GM12878 (cell line): ENCODE measurements around the gene CES4A. TPM values are rescaled to one million over a fixed set of nuclear protein-coding genes. Genes with fewer than 3 reads are reported as not detected.

Experiments
- ATAC-seq: fragments of 200-7000 bp; cut with Tn5 transposase; 3 replicates; pipeline ENCODE4 v1.9.1; 2020; ENCODE audit warnings: mild to moderate bottlenecking, moderate library complexity
- BruUV-seq: library from RNA; stranded (reverse); fragments of 400-500 nt; replicated peaks from 2 replicates; lab custom pipeline; 2021; lab: Mats Ljungman, UMichigan
- CTCF ChIA-PET: fragments of 300-600 bp; sonication (Branson Sonifier 250); formaldehyde crosslinking; extraction: SDS; loops from one replicate; lab custom pipeline; 2021; ENCODE audit warnings: inconsistent platforms; lab: Yijun Ruan, JAX
- POLR2A ChIA-PET: fragments of 350-600 bp; formaldehyde crosslinking; extraction: SDS; loops from one replicate; lab custom pipeline; 2021; ENCODE audit warnings: inconsistent platforms; lab: Charles Lee
- RAD21 ChIA-PET: fragments of 300-600 bp; sonication (Branson Sonifier 250); formaldehyde crosslinking; loops from one replicate; lab custom pipeline; 2023; ENCODE audit warnings: antibody characterized with exemption; ENCODE audit not compliant: unreplicated experiment; lab: Charles Lee
- SMC1A ChIA-PET: fragments of 300-600 bp; sonication (Branson Sonifier 250); formaldehyde crosslinking; loops from one replicate; lab custom pipeline; 2023; ENCODE audit not compliant: unreplicated experiment, uncharacterized antibody; lab: Charles Lee
- DNase-seq: peaks from one replicate; pipeline ENCODE4 v3.0.0-alpha.2; 2011; ENCODE audit warnings: low read depth, low spot score
- FAIRE-seq: peaks from 3 replicates; lab custom pipeline; 2011; peaks lifted over from hg19 to GRCh38; lab: Jason Lieb, UNC
- H2AFZ ChIP-seq: 2 replicates; pipeline ENCODE4 v1.6.0; 2011; ENCODE audit warnings: low read depth, low read length, control low read depth; ENCODE audit not compliant: control insufficient read depth
- H3K27ac ChIP-seq: 2 replicates; pipeline ENCODE4 v1.5.1; 2011; ENCODE audit warnings: control low read depth; ENCODE audit not compliant: control insufficient read depth, insufficient read depth
- H3K27me3 ChIP-seq, 2 experiments: replicated peaks in 1 of 2; 2 replicates each; pipeline versions ENCODE4 v1.6.0 to v1.6.1; 2011; ENCODE audit warnings: low read length in 1 of 2; ENCODE audit not compliant: control insufficient read depth in 2 of 2, insufficient read depth in 2 of 2
- H3K36me3 ChIP-seq, 2 experiments: 2 replicates each; pipeline ENCODE4 v1.5.1; 2011; ENCODE audit warnings: low read length in 1 of 2; ENCODE audit not compliant: control insufficient read depth in 2 of 2, insufficient read depth in 2 of 2
- H3K4me1 ChIP-seq: 2 replicates; pipeline ENCODE4 v1.6.1; 2011; ENCODE audit warnings: mild to moderate bottlenecking, low read length, moderate library complexity, mixed read lengths; ENCODE audit not compliant: control insufficient read depth, insufficient read depth
- H3K4me2 ChIP-seq: 2 replicates; pipeline ENCODE4 v1.6.0; 2011; ENCODE audit warnings: control low read depth; ENCODE audit not compliant: control insufficient read depth, insufficient read depth
- H3K4me3 ChIP-seq: fragments of 200-600 bp; sonication (generic); 2 replicates; pipeline ENCODE4 v1.5.1; 2016
- H3K79me2 ChIP-seq: 2 replicates; pipeline ENCODE4 v1.6.0; 2011; ENCODE audit warnings: low read length; ENCODE audit not compliant: control insufficient read depth, insufficient read depth
- H3K9ac ChIP-seq: 2 replicates; pipeline ENCODE4 v1.8.0; 2011; ENCODE audit warnings: low read length, control low read depth, mixed read lengths; ENCODE audit not compliant: control insufficient read depth, insufficient read depth
- H3K9me3 ChIP-seq: replicated peaks from 3 replicates; pipeline ENCODE4 v1.5.1; 2011; ENCODE audit warnings: mild to moderate bottlenecking, low read length; ENCODE audit not compliant: control insufficient read depth, insufficient read depth
- H4K20me1 ChIP-seq: 2 replicates; pipeline ENCODE4 v1.6.0; 2011; ENCODE audit not compliant: control insufficient read depth, insufficient read depth
- EED ChIP-seq: sonication (generic); IDR thresholded peaks from 2 replicates; pipeline ENCODE4 v1.6.1; 2016; ENCODE audit warnings: antibody characterized with exemption, low read depth
- EP300 ChIP-seq, 2 experiments: fragments of 150-350 bp in 1 of 2; IDR thresholded peaks; 2 replicates each; pipeline ENCODE4 v1.6.1; 2011 to 2012; ENCODE audit warnings: low read depth in 2 of 2, low read length in 2 of 2, borderline replicate concordance in 1 of 2, improper control_type of control experiment in 1 of 2, inconsistent platforms in 1 of 2; ENCODE audit not compliant: control insufficient read depth in 1 of 2
- KDM1A ChIP-seq: fragments of 200-600 bp; sonication (generic); IDR thresholded peaks from 2 replicates; pipeline ENCODE4 v1.6.1; 2016; ENCODE audit warnings: borderline replicate concordance
- POU2F2 ChIP-seq: IDR thresholded peaks from 3 replicates; pipeline ENCODE4 v1.6.1; 2011; ENCODE audit warnings: low read depth, mild to moderate bottlenecking, low read length, borderline replicate concordance
- RAD51 ChIP-seq: fragments of 450-650 bp; IDR thresholded peaks from 2 replicates; pipeline ENCODE4 v1.6.1; 2016; ENCODE audit warnings: moderate library complexity, mild to moderate bottlenecking, inconsistent platforms
- SIN3A ChIP-seq: IDR thresholded peaks from 2 replicates; pipeline ENCODE4 v1.6.1; 2012; ENCODE audit warnings: low read depth, low read length, improper control_type of control experiment
- SMAD1 ChIP-seq: fragments of 450-650 bp; IDR thresholded peaks from 2 replicates; pipeline ENCODE4 v1.6.1; 2018; ENCODE audit warnings: mild to moderate bottlenecking, low read depth; ENCODE audit not compliant: partially characterized antibody
- SMAD5 ChIP-seq: IDR thresholded peaks from 2 replicates; pipeline ENCODE4 v1.6.1; 2016; ENCODE audit warnings: antibody characterized with exemption, low read depth
- WRNIP1 ChIP-seq: IDR thresholded peaks from 2 replicates; pipeline ENCODE4 v1.6.1; 2011; ENCODE audit warnings: low read depth, low read length, improper control_type of control experiment, borderline replicate concordance
- ZNF622 ChIP-seq: fragments of 450-650 bp; IDR thresholded peaks from 2 replicates; pipeline ENCODE4 v1.6.1; 2017; ENCODE audit warnings: mild to moderate bottlenecking, inconsistent platforms
- ZZZ3 ChIP-seq: IDR thresholded peaks from 2 replicates; pipeline ENCODE4 v1.6.1; 2011; ENCODE audit warnings: low read depth; ENCODE audit not compliant: control insufficient read depth, insufficient read length
- WGBS: methylation state at CpG from one replicate; pipeline ENCODE4 v1.1.6; 2016; ENCODE audit warnings: low lambda C conversion rate; ENCODE audit not compliant: insufficient replicate concordance, insufficient coverage; ENCODE audit errors: missing lambda C conversion rate; 5-methylcytosine and 5-hydroxymethylcytosine counted together
- in situ Hi-C: fragments of 300-500 bp; cut with MboI; formaldehyde crosslinking; loops from 9 replicates; pipeline ENCODE4 v1.14.3; 2018; ENCODE audit warnings: mixed read lengths
- intact Hi-C: fragments of 100-400 bp; cut with micrococcal nuclease; formaldehyde crosslinking; loops from one replicate; pipeline ENCODE4 v1.14.2; 2022; ENCODE audit not compliant: unreplicated experiment
- polyA plus RNA-seq, 11 experiments: library from polyadenylated mRNA; depleted of rRNA in 4 of 11; unstranded in 6 of 11; stranded (reverse) in 5 of 11; fragments of >200 nt; fragmentation: Nextera tagmentation in 4 of 11; fragmentation: Illumina TruSeq in 1 of 11; extraction: Ambion mirVana in 4 of 11; extraction: Trizol in 1 of 11; gene quantifications; 1 replicate in 1 of 11; 2 replicates in 10 of 11; pipeline versions ENCODE4 v1.2.1 to v1.2.3, GENCODE V29; 2011 to 2016; ENCODE audit warnings: inconsistent platforms in 2 of 11, missing spikeins in 2 of 11, low read depth in 1 of 11
- total RNA-seq, 4 experiments: library from RNA; depleted of rRNA in 3 of 4; stranded (reverse); fragments of >200 nt in 3 of 4; fragmentation: Illumina TruSeq in 1 of 4; extraction: Trizol in 1 of 4; gene quantifications; 2 replicates each; pipeline versions ENCODE4 v1.2.1 to v1.2.3, GENCODE V29; 2013 to 2021
- TF ChIP-seq, protein P1 (sequence below): fragments of 450-650 bp; IDR thresholded peaks from 2 replicates; pipeline ENCODE4 v1.6.1; 2017; ENCODE audit warnings: mild to moderate bottlenecking, moderate library complexity
- TF ChIP-seq, protein P2 (sequence below): fragments of 450-650 bp; IDR thresholded peaks from 2 replicates; pipeline ENCODE4 v1.6.1; 2016; ENCODE audit warnings: mild to moderate bottlenecking
- TF ChIP-seq, protein P3 (sequence below): IDR thresholded peaks from 2 replicates; pipeline ENCODE4 v1.6.1; 2012; ENCODE audit warnings: low read length, inconsistent platforms
- TF ChIP-seq, protein P4 (sequence below): fragments of 450-650 bp; IDR thresholded peaks from 2 replicates; pipeline ENCODE4 v1.6.1; 2016; ENCODE audit warnings: mild to moderate bottlenecking
- TF ChIP-seq, protein P5 (sequence below): IDR thresholded peaks from 2 replicates; pipeline ENCODE4 v1.6.1; 2011; ENCODE audit warnings: mild to moderate bottlenecking, low read depth, low read length, moderate library complexity; ENCODE audit not compliant: insufficient replicate concordance

The CES4A gene
- total and polyA plus RNA-seq, 10 of the 15 experiments (the other 5 are each of a cell fraction or from before 2014, with no cell fraction given): 0.05 to 5.0 (median 2.1) TPM

DNA sequence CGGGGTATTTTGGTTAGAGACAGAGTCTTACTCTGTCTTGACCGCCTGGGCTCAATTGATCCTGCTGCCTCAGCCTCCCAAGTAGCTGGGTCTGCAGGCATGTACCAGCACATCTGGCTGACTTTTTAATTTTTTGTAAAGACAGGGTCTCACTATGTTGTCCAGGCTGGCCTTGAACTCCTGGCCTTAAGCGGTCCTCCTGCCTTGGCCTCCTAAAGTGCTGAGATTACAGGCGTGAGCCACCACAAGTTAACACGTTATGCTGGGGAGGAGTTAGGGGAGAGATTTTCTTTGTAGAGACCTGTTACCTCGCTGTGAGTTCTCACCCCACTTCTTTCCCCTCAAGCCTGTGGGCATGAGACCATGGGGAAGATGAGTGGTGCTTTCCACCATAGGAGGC is 1.8 kb upstream of the CES4A start:
- Histone ChIP-seq H3K9me3 (no peaks in the 10 kb centered on the region), H2AFZ (no peak overlapping the region), H3K27me3 (no peaks in the 10 kb centered on the region; a peak in 1 of 4 replicates), H3K4me3 (no peak overlapping the region), H3K27ac (no peak overlapping the region), H4K20me1 (no peaks in the 10 kb centered on the region), H3K4me2 (no peak overlapping the region), H3K9ac (no peak overlapping the region), H3K4me1 (no peaks in the 10 kb centered on the region), H3K79me2 (no peaks in the 10 kb centered on the region), H3K36me3 (no peaks in the 10 kb centered on the region)
- in situ Hi-C loops: loop anchor here (25.0 kb wide), 1 partner anchor 426 kb away; the partner anchor contains the start of gene ZDHHC1
- no peak for ATAC-seq
- RAD21 ChIA-PET: no interaction called here
- SMC1A ChIA-PET: no interaction called here
- 68% methylated on average over 6 of the region's 6 CpGs for WGBS
- DNase-seq: no peak
- CTCF ChIA-PET: interaction anchor here (1.6 kb wide), 1 partner anchor 114 kb away, joined by 4 read pairs; no protein-coding TSS in a partner anchor
- intact Hi-C loops: no loop called here
- FAIRE-seq: no peak
- BruUV-seq: no TSS peak
- POLR2A ChIA-PET: no interaction called here
- TF ChIP-seq, protein P1, sequence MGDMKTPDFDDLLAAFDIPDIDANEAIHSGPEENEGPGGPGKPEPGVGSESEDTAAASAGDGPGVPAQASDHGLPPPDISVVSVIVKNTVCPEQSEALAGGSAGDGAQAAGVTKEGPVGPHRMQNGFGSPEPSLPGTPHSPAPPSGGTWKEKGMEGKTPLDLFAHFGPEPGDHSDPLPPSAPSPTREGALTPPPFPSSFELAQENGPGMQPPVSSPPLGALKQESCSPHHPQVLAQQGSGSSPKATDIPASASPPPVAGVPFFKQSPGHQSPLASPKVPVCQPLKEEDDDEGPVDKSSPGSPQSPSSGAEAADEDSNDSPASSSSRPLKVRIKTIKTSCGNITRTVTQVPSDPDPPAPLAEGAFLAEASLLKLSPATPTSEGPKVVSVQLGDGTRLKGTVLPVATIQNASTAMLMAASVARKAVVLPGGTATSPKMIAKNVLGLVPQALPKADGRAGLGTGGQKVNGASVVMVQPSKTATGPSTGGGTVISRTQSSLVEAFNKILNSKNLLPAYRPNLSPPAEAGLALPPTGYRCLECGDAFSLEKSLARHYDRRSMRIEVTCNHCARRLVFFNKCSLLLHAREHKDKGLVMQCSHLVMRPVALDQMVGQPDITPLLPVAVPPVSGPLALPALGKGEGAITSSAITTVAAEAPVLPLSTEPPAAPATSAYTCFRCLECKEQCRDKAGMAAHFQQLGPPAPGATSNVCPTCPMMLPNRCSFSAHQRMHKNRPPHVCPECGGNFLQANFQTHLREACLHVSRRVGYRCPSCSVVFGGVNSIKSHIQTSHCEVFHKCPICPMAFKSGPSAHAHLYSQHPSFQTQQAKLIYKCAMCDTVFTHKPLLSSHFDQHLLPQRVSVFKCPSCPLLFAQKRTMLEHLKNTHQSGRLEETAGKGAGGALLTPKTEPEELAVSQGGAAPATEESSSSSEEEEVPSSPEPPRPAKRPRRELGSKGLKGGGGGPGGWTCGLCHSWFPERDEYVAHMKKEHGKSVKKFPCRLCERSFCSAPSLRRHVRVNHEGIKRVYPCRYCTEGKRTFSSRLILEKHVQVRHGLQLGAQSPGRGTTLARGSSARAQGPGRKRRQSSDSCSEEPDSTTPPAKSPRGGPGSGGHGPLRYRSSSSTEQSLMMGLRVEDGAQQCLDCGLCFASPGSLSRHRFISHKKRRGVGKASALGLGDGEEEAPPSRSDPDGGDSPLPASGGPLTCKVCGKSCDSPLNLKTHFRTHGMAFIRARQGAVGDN: no peak
- TF ChIP-seq, protein P2, sequence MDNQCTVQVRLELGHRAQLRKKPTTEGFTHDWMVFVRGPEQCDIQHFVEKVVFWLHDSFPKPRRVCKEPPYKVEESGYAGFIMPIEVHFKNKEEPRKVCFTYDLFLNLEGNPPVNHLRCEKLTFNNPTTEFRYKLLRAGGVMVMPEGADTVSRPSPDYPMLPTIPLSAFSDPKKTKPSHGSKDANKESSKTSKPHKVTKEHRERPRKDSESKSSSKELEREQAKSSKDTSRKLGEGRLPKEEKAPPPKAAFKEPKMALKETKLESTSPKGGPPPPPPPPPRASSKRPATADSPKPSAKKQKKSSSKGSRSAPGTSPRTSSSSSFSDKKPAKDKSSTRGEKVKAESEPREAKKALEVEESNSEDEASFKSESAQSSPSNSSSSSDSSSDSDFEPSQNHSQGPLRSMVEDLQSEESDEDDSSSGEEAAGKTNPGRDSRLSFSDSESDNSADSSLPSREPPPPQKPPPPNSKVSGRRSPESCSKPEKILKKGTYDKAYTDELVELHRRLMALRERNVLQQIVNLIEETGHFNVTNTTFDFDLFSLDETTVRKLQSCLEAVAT: no peak
- TF ChIP-seq WRNIP1 (no peak), ZZZ3 (no peak), ZNF622 (no peak), KDM1A (no peak), SMAD5 (no peak), POU2F2 (no peak), RAD51 (no peak), SMAD1 (no peak), EP300 (IDR thresholded peaks at IDR 0.05; ENCODE audit: borderline replicate concordance in 1 of 2, control insufficient read depth in 1 of 2, low read depth in 2 of 2, low read length in 2 of 2) (no peak), EED (no peak), SIN3A (no peak)
- TF ChIP-seq, protein P3, sequence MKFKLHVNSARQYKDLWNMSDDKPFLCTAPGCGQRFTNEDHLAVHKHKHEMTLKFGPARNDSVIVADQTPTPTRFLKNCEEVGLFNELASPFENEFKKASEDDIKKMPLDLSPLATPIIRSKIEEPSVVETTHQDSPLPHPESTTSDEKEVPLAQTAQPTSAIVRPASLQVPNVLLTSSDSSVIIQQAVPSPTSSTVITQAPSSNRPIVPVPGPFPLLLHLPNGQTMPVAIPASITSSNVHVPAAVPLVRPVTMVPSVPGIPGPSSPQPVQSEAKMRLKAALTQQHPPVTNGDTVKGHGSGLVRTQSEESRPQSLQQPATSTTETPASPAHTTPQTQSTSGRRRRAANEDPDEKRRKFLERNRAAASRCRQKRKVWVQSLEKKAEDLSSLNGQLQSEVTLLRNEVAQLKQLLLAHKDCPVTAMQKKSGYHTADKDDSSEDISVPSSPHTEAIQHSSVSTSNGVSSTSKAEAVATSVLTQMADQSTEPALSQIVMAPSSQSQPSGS: no peak
- TF ChIP-seq, protein P4, sequence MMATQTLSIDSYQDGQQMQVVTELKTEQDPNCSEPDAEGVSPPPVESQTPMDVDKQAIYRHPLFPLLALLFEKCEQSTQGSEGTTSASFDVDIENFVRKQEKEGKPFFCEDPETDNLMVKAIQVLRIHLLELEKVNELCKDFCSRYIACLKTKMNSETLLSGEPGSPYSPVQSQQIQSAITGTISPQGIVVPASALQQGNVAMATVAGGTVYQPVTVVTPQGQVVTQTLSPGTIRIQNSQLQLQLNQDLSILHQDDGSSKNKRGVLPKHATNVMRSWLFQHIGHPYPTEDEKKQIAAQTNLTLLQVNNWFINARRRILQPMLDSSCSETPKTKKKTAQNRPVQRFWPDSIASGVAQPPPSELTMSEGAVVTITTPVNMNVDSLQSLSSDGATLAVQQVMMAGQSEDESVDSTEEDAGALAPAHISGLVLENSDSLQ: no peak
- TF ChIP-seq, protein P5, sequence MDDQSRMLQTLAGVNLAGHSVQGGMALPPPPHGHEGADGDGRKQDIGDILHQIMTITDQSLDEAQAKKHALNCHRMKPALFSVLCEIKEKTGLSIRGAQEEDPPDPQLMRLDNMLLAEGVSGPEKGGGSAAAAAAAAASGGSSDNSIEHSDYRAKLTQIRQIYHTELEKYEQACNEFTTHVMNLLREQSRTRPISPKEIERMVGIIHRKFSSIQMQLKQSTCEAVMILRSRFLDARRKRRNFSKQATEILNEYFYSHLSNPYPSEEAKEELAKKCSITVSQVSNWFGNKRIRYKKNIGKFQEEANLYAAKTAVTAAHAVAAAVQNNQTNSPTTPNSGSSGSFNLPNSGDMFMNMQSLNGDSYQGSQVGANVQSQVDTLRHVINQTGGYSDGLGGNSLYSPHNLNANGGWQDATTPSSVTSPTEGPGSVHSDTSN: no peak
